Mesendoderm (in vitro differentiated cells): Measurements from ENCODE around the gene CDCA5.

ENCODE experiments used
- DNase-seq: peaks from one replicate; pipeline ENCODE4 v3.0.0; 2013
- H2AK5ac ChIP-seq: 2 replicates; pipeline ENCODE4 v1.6.1; 2013; ENCODE audit warnings: low read length, inconsistent platforms
- H2BK120ac ChIP-seq: 2 replicates; pipeline ENCODE4 v1.6.1; 2013; ENCODE audit warnings: low read depth, mild to moderate bottlenecking, low read length, moderate library complexity, mixed read lengths
- H2BK15ac ChIP-seq: replicated peaks from 2 replicates; pipeline ENCODE4 v1.6.1; 2013; ENCODE audit warnings: low read depth, mild to moderate bottlenecking, moderate library complexity
- H2BK5ac ChIP-seq: 2 replicates; pipeline ENCODE4 v1.6.1; 2013; ENCODE audit warnings: low read length, inconsistent platforms
- H3K18ac ChIP-seq: 2 replicates; pipeline ENCODE4 v1.6.1; 2013; ENCODE audit warnings: mild to moderate bottlenecking, low read length, mixed read lengths
- H3K23ac ChIP-seq: one replicate; pipeline ENCODE4 v1.6.1; 2013; ENCODE audit warnings: low read length
- H3K27ac ChIP-seq: 2 replicates; pipeline ENCODE4 v1.5.1; 2013; ENCODE audit warnings: low read depth, mild to moderate bottlenecking, inconsistent platforms, low read length, moderate library complexity
- H3K27me3 ChIP-seq: 2 replicates; pipeline ENCODE4 v1.6.1; 2013; ENCODE audit warnings: low read length, control low read depth, mild to moderate bottlenecking, inconsistent platforms; ENCODE audit not compliant: insufficient read depth, poor library complexity
- H3K36me3 ChIP-seq: 2 replicates; pipeline ENCODE4 v1.6.1; 2013; ENCODE audit warnings: low read length, inconsistent platforms; ENCODE audit not compliant: control insufficient read depth, insufficient read depth
- H3K4ac ChIP-seq: one replicate; pipeline ENCODE4 v1.6.1; 2013; ENCODE audit warnings: low read depth, mild to moderate bottlenecking, low read length, moderate library complexity
- H3K4me1 ChIP-seq: 2 replicates; pipeline ENCODE4 v1.6.1; 2013; ENCODE audit warnings: low read depth, low read length, inconsistent platforms; ENCODE audit not compliant: control insufficient read depth
- H3K4me2 ChIP-seq: 2 replicates; pipeline ENCODE4 v1.6.1; 2013; ENCODE audit warnings: low read length
- H3K4me3 ChIP-seq: 2 replicates; pipeline ENCODE4 v1.5.1; 2013; ENCODE audit warnings: mild to moderate bottlenecking, low read length
- H3K56ac ChIP-seq: one replicate; pipeline ENCODE4 v1.6.1; 2013; ENCODE audit warnings: low read length
- H3K79me1 ChIP-seq: 2 replicates; pipeline ENCODE4 v1.6.1; 2013; ENCODE audit warnings: low read length, inconsistent platforms
- H3K79me2 ChIP-seq: 2 replicates; pipeline ENCODE4 v1.6.1; 2013; ENCODE audit warnings: mild to moderate bottlenecking, low read length; ENCODE audit not compliant: control insufficient read depth, insufficient read depth
- H3K9ac ChIP-seq: 2 replicates; pipeline ENCODE4 v1.6.1; 2013; ENCODE audit warnings: low read length, inconsistent platforms
- H4K5ac ChIP-seq: one replicate; pipeline ENCODE4 v1.6.1; 2013; ENCODE audit warnings: low read length
- H4K8ac ChIP-seq: one replicate; pipeline ENCODE4 v1.6.1; 2013; ENCODE audit warnings: low read depth, mild to moderate bottlenecking, control low read depth, low read length, moderate library complexity
- WGBS: extraction: QIAGEN DNeasy Blood & Tissue Kit; methylation state at CpG from one replicate; pipeline ENCODE4 v1.1.7; 2013; ENCODE audit warnings: low lambda C conversion rate, missing lambda C conversion rate; ENCODE audit not compliant: insufficient coverage; ENCODE audit errors: extremely low coverage; 5-methylcytosine and 5-hydroxymethylcytosine counted together

The CDCA5 gene

GRCh38 chr11:65130631-65131416 is 47.0 kb upstream of the CDCA5 start:
- Histone ChIP-seq H3K9ac (no peak overlapping the region), H3K56ac (no peak overlapping the region)

GRCh38 chr11:65129649-65130441 is 46.0 kb upstream of the CDCA5 start:
- Histone ChIP-seq H3K56ac (no peak overlapping the region), H3K9ac (no peak overlapping the region), H3K18ac (no peak overlapping the region), H3K4me1 (peaks cover 2% of the 10 kb centered on the region), H3K4ac (no peak overlapping the region), H3K27ac (no peak overlapping the region), H4K8ac (no peak overlapping the region), H3K23ac (no peak overlapping the region), H2BK5ac (no peak overlapping the region), H3K79me2 (peaks cover 13% of the 10 kb centered on the region), H3K79me1 (peaks cover 16% of the 10 kb centered on the region), H3K27me3 (no peaks in the 10 kb centered on the region), H3K4me3 (no peak overlapping the region), H3K36me3 (peaks cover 8% of the 10 kb centered on the region), H2BK15ac (no peak overlapping the region), H4K5ac (no peak overlapping the region), H3K4me2 (no peak overlapping the region), H2BK120ac (no peak overlapping the region), H2AK5ac (no peak overlapping the region)
- no peak for DNase-seq
- WGBS: no CpG with 5 or more reads among the region's 13 CpGs

More at GRCh38 chr11:65130631-65131416, 47.0 kb upstream of the CDCA5 start:
- Histone ChIP-seq H3K23ac (no peak overlapping the region), H2BK15ac (no peak overlapping the region), H3K27ac (no peak overlapping the region), H3K27me3 (no peaks in the 10 kb centered on the region), H3K4me3 (no peak overlapping the region), H3K4ac (no peak overlapping the region), H2BK5ac (no peak overlapping the region), H3K4me2 (no peak overlapping the region), H3K4me1 (peaks cover 2% of the 10 kb centered on the region), H2AK5ac (no peak overlapping the region), H3K79me2 (peaks cover 13% of the 10 kb centered on the region), H4K5ac (no peak overlapping the region), H3K18ac (no peak overlapping the region), H4K8ac (no peak overlapping the region), H3K79me1 (peaks cover 16% of the 10 kb centered on the region), H2BK120ac (no peak overlapping the region), H3K36me3 (peaks cover 3% of the 10 kb centered on the region)
- no peak for DNase-seq
- WGBS: no CpG with 5 or more reads among the region's 19 CpGs

- H3K36me3 ChIP-seq: peaks cover 8% of the 10 kb centered on the region
- no peak overlapping the region for H3K4me2 ChIP-seq
- H3K4me3 ChIP-seq: no peak overlapping the region
- no peak overlapping the region for H2BK5ac ChIP-seq
- H3K4me1 ChIP-seq: peaks cover 2% of the 10 kb centered on the region
- H3K4ac ChIP-seq: no peak overlapping the region
- H4K5ac ChIP-seq: no peak overlapping the region
- H4K8ac ChIP-seq: no peak overlapping the region
- no peak for DNase-seq
- peaks cover 14% of the 10 kb centered on the region for H3K79me1 ChIP-seq
- H3K27me3 ChIP-seq: no peaks in the 10 kb centered on the region
- H3K79me2 ChIP-seq: peaks cover 8% of the 10 kb centered on the region
- H3K56ac ChIP-seq: no peak overlapping the region
- no CpG with 5 or more reads among the region's 15 CpGs for WGBS
- no peak overlapping the region for H3K18ac ChIP-seq
- H3K9ac ChIP-seq: no peak overlapping the region
- H3K27ac ChIP-seq: no peak overlapping the region
- H2BK15ac ChIP-seq: no peak overlapping the region
- H3K23ac ChIP-seq: no peak overlapping the region
- H2AK5ac ChIP-seq: no peak overlapping the region
- no peak overlapping the region for H2BK120ac ChIP-seq
Measured at GRCh38 chr11:65128182-65129145, 44.6 kb upstream of the CDCA5 start.

- no peak overlapping the region for H4K8ac ChIP-seq
- no peak overlapping the region for H2BK120ac ChIP-seq
- H3K27me3 ChIP-seq: no peaks in the 10 kb centered on the region
- H3K36me3 ChIP-seq: peaks cover 8% of the 10 kb centered on the region
- H3K4me1 ChIP-seq: peaks cover 2% of the 10 kb centered on the region
- no peak overlapping the region for H3K18ac ChIP-seq
- no peak for DNase-seq
- H3K27ac ChIP-seq: no peak overlapping the region
- no peak overlapping the region for H3K4me2 ChIP-seq
- H3K79me2 ChIP-seq: peaks cover 9% of the 10 kb centered on the region
- no peak overlapping the region for H2BK5ac ChIP-seq
- no peak overlapping the region for H3K23ac ChIP-seq
- no peak overlapping the region for H2BK15ac ChIP-seq
- no peak overlapping the region for H3K4ac ChIP-seq
- no peak overlapping the region for H3K4me3 ChIP-seq
- H3K56ac ChIP-seq: no peak overlapping the region
- no peak overlapping the region for H4K5ac ChIP-seq
- WGBS: no CpG with 5 or more reads among the region's 12 CpGs
- H3K9ac ChIP-seq: no peak overlapping the region
- H2AK5ac ChIP-seq: no peak overlapping the region
- H3K79me1 ChIP-seq: peaks cover 11% of the 10 kb centered on the region
Measured at GRCh38 chr11:65127473-65128181, 43.8 kb upstream of the CDCA5 start.

GRCh38 chr11:65126624-65127274 is 42.9 kb upstream of the CDCA5 start:
- Histone ChIP-seq H3K4me3 (no peak overlapping the region), H3K36me3 (peaks cover 8% of the 10 kb centered on the region), H3K23ac (no peak overlapping the region), H3K27ac (no peak overlapping the region), H3K27me3 (no peaks in the 10 kb centered on the region), H3K56ac (no peak overlapping the region), H3K79me1 (peaks cover 6% of the 10 kb centered on the region), H4K5ac (no peak overlapping the region), H3K79me2 (peaks cover 10% of the 10 kb centered on the region), H2AK5ac (no peak overlapping the region), H4K8ac (no peak overlapping the region), H3K4ac (no peak overlapping the region), H3K18ac (no peak overlapping the region), H2BK120ac (no peak overlapping the region), H2BK5ac (no peak overlapping the region), H3K9ac (no peak overlapping the region), H2BK15ac (no peak overlapping the region), H3K4me2 (no peak overlapping the region), H3K4me1 (peaks cover 2% of the 10 kb centered on the region)
- DNase-seq: no peak
- WGBS: no CpG with 5 or more reads among the region's 6 CpGs
